Measurements from ENCODE around the gene SEPTIN10. TPM values are rescaled to one million over a fixed set of nuclear protein-coding genes. Genes with fewer than 3 reads are reported as not detected.

The SEPTIN10 gene
- total RNA-seq, 1 donor from 2014 or later, result 160 TPM

DNA sequence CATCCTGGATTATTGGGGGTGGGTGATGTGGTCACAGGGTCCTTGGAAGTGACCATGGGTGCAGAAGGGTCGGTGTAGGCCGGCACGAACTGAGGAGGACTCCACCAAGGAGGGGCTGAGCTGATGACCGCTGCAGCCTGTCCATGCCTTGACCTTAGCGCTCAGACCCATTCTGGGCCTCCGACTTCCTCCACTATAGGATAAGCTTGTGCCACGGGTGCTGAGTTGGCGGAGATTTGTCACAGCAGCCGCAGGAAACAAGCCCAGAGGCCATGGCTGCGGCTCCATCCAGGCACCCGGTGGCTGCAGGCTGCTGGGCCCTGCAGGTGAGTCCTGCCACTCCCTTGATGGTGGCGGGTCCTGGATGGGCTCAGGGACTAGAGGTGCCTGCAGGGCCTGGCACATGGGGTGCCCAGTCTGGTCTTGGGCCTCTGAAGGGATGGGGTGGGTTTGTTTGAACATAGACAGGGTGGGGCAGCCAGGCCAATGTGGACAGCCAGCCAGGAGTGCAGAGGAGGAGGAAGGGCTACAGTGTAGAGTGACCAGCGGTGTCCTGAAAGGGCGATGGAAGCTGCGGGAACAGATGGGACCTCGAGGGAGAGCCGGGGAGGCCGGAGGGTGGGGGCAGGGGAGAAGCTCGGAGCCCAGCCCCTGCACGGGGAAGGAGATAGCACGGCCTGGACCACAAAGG lies 84.8 kb downstream of the SEPTIN10 start:
- H3K9me3 ChIP-seq (ENCODE audit: low read depth), result no peaks in the 10 kb centered on the region
- no peak overlapping the region for H3K4me2 ChIP-seq
- H3K36me3 ChIP-seq, result no peaks in the 10 kb centered on the region
- no peaks in the 10 kb centered on the region for H3K79me2 ChIP-seq (ENCODE audit: low read depth)
- no peak for DNase-seq (ENCODE audit: low spot score)
- Mint-ChIP-seq H3K9me3 (no peaks in the 10 kb centered on the region), H3K36me3 (peaks cover 1% of the 10 kb centered on the region), H3K4me3 (no peak overlapping the region), H3K4me1 (peaks cover 15% of the 10 kb centered on the region), H3K27me3 (ENCODE audit: insufficient read depth, low read depth) (peaks cover 5% of the 10 kb centered on the region), H3K27ac (no peak overlapping the region)
- no peak overlapping the region for H2AFZ ChIP-seq (replicated peaks)
- no peak overlapping the region for H3K9ac ChIP-seq
- H3K4me1 ChIP-seq, result peaks cover 7% of the 10 kb centered on the region
- no peak overlapping the region for H3K4me3 ChIP-seq
- no peak overlapping the region for H3K27ac ChIP-seq
- no peaks in the 10 kb centered on the region for H3F3A ChIP-seq (ENCODE audit: low read depth)
- no peaks in the 10 kb centered on the region for H4K20me1 ChIP-seq (ENCODE audit: low read depth)
- TF ChIP-seq, protein P1, sequence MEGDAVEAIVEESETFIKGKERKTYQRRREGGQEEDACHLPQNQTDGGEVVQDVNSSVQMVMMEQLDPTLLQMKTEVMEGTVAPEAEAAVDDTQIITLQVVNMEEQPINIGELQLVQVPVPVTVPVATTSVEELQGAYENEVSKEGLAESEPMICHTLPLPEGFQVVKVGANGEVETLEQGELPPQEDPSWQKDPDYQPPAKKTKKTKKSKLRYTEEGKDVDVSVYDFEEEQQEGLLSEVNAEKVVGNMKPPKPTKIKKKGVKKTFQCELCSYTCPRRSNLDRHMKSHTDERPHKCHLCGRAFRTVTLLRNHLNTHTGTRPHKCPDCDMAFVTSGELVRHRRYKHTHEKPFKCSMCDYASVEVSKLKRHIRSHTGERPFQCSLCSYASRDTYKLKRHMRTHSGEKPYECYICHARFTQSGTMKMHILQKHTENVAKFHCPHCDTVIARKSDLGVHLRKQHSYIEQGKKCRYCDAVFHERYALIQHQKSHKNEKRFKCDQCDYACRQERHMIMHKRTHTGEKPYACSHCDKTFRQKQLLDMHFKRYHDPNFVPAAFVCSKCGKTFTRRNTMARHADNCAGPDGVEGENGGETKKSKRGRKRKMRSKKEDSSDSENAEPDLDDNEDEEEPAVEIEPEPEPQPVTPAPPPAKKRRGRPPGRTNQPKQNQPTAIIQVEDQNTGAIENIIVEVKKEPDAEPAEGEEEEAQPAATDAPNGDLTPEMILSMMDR (IDR thresholded peaks at IDR 0.05), result no peak
- TF ChIP-seq EZH2 (IDR thresholded peaks at IDR 0.05), result no peak
- no peak for TF ChIP-seq EZH2phosphoT487 (IDR thresholded peaks at IDR 0.05)
- no peaks in the 10 kb centered on the region for H3K27me3 ChIP-seq

DNA sequence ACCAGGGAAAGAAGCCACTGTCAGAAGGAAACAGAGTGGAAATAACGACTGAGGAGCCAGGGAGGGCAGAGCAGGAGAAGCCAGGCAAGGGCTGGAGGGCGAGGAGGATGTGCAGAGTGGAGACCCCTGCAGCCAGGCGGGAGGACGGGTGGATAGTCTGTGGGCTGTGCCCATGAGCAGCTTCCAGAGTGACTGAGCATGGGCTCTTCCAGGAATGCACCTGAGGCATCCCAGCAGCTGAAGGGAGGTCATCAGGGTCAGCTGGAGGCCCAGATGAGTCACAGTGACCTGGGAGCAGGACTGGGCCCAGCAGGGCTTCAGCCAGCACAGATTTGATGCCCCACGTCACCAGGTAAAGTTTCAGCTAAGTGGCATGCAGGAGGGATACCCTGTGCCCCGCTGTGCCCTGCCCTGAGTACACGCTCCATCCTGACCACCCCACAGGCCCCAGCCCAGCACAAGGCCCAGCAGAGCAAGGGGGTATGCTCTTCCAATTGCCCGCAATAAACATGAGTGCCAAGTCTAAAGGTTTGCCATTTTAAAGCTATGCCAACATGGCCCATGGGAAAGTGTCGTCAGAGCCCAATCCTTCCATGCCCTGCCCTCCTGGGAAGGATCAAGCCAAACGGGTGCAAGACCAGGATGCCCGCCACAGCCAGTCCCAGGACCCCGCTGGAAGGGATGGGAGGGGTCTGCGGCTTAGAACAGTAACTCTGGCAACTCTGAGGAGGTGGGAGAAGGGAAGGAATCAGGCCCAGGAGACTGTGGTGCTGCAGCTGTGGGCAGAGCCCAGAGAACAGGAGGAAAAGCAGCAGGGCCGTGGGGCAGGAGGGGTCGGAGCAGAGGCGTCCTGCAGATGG lies 85.7 kb downstream of the SEPTIN10 start:
- Mint-ChIP-seq H3K9me3 (no peaks in the 10 kb centered on the region), H3K27ac (peak overlapping the region; percentile 74), H3K36me3 (peaks cover 1% of the 10 kb centered on the region), H3K4me3 (no peak overlapping the region), H3K4me1 (peaks cover 12% of the 10 kb centered on the region), H3K27me3 (ENCODE audit: insufficient read depth, low read depth) (peaks cover 5% of the 10 kb centered on the region)
- H3K9me3 ChIP-seq (ENCODE audit: low read depth), result no peaks in the 10 kb centered on the region
- no peaks in the 10 kb centered on the region for H3K27me3 ChIP-seq
- no peak for DNase-seq (ENCODE audit: low spot score)
- no peak overlapping the region for H3K4me2 ChIP-seq
- no peak overlapping the region for H2AFZ ChIP-seq (replicated peaks)
- no peaks in the 10 kb centered on the region for H3K79me2 ChIP-seq (ENCODE audit: low read depth)
- no peaks in the 10 kb centered on the region for H4K20me1 ChIP-seq (ENCODE audit: low read depth)
- no peak for TF ChIP-seq EZH2phosphoT487 (IDR thresholded peaks at IDR 0.05)
- H3K4me3 ChIP-seq, result no peak overlapping the region
- peaks cover 7% of the 10 kb centered on the region for H3K4me1 ChIP-seq
- H3K9ac ChIP-seq, result no peak overlapping the region
- H3K36me3 ChIP-seq, result no peaks in the 10 kb centered on the region
- H3K27ac ChIP-seq, result no peak overlapping the region
- no peaks in the 10 kb centered on the region for H3F3A ChIP-seq (ENCODE audit: low read depth)

DNA sequence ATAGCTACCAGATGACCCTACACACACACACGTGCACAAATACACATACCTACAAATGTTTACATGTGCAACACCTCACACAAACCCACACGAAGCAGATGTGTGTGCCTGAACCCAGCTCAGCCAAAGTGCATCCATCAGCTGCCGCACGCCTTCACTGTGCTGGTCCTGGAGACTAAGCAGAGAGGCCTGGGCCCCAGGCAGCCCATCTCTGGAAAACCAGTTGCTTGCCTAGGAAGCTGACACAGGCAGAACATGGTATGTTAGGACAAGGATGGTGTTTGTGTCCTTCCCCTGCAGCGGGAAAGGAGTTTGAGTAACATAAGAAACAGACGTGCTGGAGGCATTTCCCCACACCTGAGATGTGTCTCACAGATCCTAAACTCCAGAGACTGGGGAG lies 86.7 kb downstream of the SEPTIN10 start:
- H3K27me3 Mint-ChIP-seq (ENCODE audit: insufficient read depth, low read depth), result peaks cover 5% of the 10 kb centered on the region
- H3F3A ChIP-seq (ENCODE audit: low read depth), result no peaks in the 10 kb centered on the region
- no peak overlapping the region for H3K27ac Mint-ChIP-seq
- TF ChIP-seq EZH2phosphoT487 (IDR thresholded peaks at IDR 0.05), result no peak
- TF ChIP-seq, protein P1 (IDR thresholded peaks at IDR 0.05), result no peak
- TF ChIP-seq EZH2 (IDR thresholded peaks at IDR 0.05), result no peak
- peaks cover 9% of the 10 kb centered on the region for H3K4me1 ChIP-seq
- H3K4me2 ChIP-seq, result no peak overlapping the region
- H3K9me3 Mint-ChIP-seq, result no peaks in the 10 kb centered on the region
- H3K9me3 ChIP-seq (ENCODE audit: low read depth), result no peaks in the 10 kb centered on the region
- no peak overlapping the region for H3K27ac ChIP-seq
- H3K4me3 Mint-ChIP-seq, result no peak overlapping the region
- peaks cover 17% of the 10 kb centered on the region for H3K4me1 Mint-ChIP-seq
- no peaks in the 10 kb centered on the region for H4K20me1 ChIP-seq (ENCODE audit: low read depth)
- no peaks in the 10 kb centered on the region for H3K79me2 ChIP-seq (ENCODE audit: low read depth)
- H3K4me3 ChIP-seq, result no peak overlapping the region
- no peak overlapping the region for H2AFZ ChIP-seq (replicated peaks)
- DNase-seq (ENCODE audit: low spot score), result no peak
- no peaks in the 10 kb centered on the region for H3K27me3 ChIP-seq
- H3K9ac ChIP-seq, result no peak overlapping the region
- peaks cover 1% of the 10 kb centered on the region for H3K36me3 Mint-ChIP-seq
- H3K36me3 ChIP-seq, result no peaks in the 10 kb centered on the region

Data from neural progenitor cell (in vitro differentiated cells).